NCI-H2107 treated with DMSO at 0.1 percent for 48 hours (cell line): ENCODE measurements around the gene SAP30L.

Experiments used
- DNase-seq: peaks from one replicate; lab custom pipeline; 2025; ENCODE audit not compliant: unreplicated experiment; lab: John Stamatoyannopoulos, UW

Gene SAP30L

GRCh38 chr5:154419236-154419635, 26.6 kb upstream of the SAP30L start:
- DNase-seq, result no peak

GRCh38 chr5:154421868-154422267, 23.9 kb upstream of the SAP30L start:
- DNase-seq, result no peak

GRCh38 chr5:154422298-154422697, 23.5 kb upstream of the SAP30L start:
- no peak for DNase-seq

GRCh38 chr5:154428208-154428607, 17.6 kb upstream of the SAP30L start:
- DNase-seq, result no peak

- DNase-seq, result no peak
Measured at GRCh38 chr5:154429341-154429740, 16.5 kb upstream of the SAP30L start.

- no peak for DNase-seq
Measured at GRCh38 chr5:154430466-154430865, 15.3 kb upstream of the SAP30L start.

- DNase-seq, result no peak
Measured at GRCh38 chr5:154430961-154431630, 14.7 kb upstream of the SAP30L start.

- DNase-seq, result no peak
Measured at GRCh38 chr5:154435226-154435625, 10.6 kb upstream of the SAP30L start.

GRCh38 chr5:154437281-154437965, 8.4 kb upstream of the SAP30L start:
- DNase-seq, result no peak

GRCh38 chr5:154440540-154440939, 5.3 kb upstream of the SAP30L start:
- DNase-seq, result no peak

GRCh38 chr5:154442801-154443200, 3.0 kb upstream of the SAP30L start:
- DNase-seq, result no peak

- DNase-seq, result no peak
Measured at GRCh38 chr5:154444556-154445421, 1.0 kb upstream of the SAP30L start.

GRCh38 chr5:154446195-154447088, 645 bp downstream of the SAP30L start:
- DNase-seq, result no peak

- no peak for DNase-seq
Measured at GRCh38 chr5:154447089-154447725, 1.4 kb downstream of the SAP30L start.

GRCh38 chr5:154449786-154450185, 4.0 kb downstream of the SAP30L start:
- no peak for DNase-seq

- DNase-seq, result no peak
Measured at GRCh38 chr5:154451957-154452356, 6.2 kb downstream of the SAP30L start.

- no peak for DNase-seq
Measured at GRCh38 chr5:154455585-154455984, 9.8 kb downstream of the SAP30L start.

GRCh38 chr5:154456540-154456939, 10.7 kb downstream of the SAP30L start:
- DNase-seq, result no peak

- no peak for DNase-seq
Measured at GRCh38 chr5:154459015-154459414, 13.2 kb downstream of the SAP30L start.

GRCh38 chr5:154460172-154460571, 14.4 kb downstream of the SAP30L start:
- no peak for DNase-seq
